ENCODE results near the gene TGFB2. TPM values are rescaled to one million over a fixed set of nuclear protein-coding genes. Genes with fewer than 3 reads are reported as not detected.

TGFB2 gene
- total RNA-seq, 1 donor from 2014 or later: 61.8 TPM

DNA sequence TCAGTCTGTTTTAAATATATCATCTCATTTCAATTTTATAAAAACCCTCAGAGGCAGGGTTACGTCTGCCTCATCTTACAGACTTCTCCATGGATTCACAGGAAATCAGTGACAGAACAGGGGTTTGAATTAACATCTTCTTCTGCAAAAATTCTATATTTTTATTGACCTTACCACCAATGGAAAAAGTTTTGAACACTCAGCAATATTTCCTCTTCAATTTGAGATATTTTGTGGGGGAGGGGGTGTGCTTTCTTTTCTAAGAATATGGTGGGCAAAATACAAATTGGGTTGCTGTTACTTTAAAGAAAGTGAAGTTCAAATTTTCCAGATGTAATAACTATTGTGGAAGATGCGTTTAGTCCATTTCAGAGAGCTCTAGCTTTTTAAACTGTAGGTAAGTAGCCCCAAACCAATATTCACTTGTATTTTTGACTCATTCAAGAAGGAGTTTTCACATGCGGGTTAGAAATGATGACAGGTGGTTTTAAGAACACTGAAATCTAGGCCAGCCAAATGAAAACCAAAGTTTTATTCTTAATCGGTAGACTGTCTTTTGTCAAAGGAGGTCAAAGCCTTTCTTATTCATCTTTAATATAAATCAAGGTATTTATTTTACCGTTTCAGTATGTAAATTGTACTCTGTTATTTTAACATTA lies 17.4 kb downstream of the TGFB2 start:
- no peak for DNase-seq

DNA sequence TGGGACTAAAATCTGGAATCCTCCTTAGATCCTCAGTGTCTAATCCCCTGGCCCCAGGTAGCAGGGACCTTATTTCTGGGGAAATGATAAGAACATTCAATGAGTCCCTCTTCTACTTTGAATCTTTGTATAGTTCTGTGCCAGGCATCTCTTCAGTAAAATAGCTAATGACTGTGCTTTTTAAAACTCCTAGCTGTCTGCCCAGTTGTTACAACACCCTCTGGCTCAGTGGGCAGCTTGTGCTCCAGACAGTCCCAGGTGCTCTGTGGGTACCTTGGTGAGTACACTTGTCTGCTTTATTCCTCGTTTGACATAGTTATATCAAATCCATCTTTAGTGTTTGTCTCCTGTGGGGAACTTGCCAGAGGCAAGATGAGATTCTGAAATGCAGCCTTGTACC lies 18.0 kb downstream of the TGFB2 start:
- DNase-seq: no peak

DNA sequence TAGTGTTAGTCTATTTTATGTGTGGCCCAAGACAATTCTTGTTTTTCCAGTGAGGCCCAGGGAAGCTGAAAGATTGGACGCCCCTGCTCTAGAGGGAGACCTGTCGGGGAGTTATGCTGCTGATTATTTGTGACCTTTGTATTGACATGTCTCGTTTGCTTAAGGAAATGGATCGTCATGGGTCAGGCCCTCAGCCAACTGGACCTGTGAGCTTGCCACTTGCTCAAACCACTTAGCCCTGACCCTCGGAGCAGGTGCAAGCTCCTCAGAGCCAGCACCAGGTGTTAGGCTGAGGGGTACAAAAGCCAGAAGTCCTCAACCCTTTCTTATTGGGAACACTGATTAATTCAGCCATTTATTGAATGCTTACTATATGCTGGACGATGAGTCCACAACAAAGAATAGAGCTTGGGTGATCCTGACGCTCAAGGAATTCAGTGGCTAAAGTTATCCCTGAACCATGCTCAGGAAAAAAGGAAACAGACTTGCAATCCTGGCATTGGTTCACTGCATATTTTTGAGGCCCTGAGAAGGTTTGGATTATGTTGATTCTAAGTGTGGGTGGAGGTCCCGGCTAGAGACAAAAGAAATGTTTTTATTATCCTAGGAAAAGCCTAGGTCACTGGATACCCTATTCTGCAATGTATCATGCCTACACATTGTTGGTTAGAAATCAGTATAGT lies 19.0 kb downstream of the TGFB2 start:
- no peak for DNase-seq

DNA sequence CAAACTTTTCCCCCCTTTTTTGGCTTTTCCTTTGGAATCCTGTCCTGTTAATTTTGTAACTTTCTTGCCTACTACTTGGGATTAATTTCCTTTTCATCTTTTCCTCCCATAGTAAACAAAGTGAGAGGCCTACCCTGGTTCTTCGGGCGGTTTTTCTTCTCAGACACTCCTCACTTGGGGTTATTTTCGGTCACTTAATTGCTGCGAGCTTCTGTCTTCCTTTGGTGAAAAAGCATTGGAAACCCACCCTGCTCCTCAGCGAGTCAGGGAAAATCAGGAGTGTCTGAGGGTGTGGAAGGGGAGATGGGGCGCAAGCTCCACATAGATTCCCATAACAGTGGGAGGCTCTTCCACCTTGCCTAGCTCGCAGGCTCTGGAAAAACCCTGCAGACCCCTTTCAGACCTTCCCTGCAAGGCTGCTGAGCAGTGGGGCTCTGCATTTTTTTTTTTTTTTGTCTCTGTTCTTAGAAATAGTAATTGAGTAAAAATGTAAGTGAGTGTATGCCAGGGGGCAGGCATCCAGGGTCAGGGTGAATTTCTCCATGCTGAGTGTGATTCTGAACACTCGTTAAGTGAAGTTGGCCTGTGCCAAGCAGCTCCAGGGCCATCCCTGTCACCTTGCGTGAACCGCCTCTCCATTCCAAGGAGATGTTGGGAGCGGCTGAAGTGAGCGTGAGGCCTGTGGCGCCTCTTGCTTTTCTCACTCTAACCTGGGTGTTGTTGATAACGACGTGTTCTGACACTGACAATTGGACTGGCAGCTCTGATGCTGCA lies 20.3 kb downstream of the TGFB2 start:
- no peak for DNase-seq

DNA sequence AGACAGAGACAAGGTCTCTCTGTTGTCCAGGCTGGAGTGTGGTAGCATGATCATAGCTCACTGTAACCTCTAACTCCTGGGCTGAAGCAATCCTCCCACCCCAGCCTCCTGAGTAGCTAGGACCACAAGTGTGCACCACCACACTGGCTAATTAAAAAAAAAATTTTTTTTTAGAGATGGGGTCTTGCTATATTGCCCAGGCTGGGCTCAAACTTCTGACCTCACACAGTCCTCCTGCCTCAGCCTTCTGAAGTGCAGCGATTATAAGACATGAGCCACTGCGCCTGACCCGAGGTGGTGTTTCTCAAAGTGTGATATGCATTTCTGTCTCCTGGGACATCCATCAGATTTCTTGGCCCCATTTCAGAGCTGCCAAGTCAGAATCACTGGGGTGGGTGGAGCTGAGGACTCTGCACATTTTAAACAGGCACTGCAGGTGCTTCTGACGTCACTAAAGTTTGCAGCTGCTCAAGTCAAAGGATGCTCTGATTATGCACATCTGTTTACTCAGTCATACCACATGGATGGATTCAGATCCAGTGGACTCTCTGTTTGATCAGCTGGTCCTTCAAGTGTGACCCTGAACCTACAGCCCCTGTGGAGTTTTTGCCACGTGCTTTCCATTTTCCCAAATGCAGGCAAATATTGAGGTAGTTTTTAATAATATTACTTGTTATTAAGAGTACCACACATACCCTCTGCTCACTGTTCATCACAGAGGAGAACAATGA lies 21.4 kb downstream of the TGFB2 start:
- no peak for DNase-seq

DNA sequence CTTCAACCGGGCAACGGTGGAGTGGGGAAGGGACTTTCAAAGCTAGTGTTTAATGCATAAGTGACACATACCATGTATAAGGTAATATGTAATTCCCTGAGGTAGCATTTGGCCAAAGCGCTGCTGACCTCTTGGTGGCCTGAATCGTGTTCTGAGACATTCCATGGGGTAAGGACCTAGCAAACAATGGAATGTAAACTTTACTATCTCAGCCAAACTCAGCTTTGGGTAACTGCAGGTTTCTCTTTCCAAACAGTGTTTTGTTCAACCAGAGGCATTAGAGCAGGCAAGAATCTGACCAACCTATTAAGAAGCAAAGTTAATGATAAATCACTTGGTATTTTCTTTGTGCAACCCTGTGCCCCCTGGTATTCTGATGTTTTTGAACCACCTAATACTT lies 22.0 kb downstream of the TGFB2 start:
- no peak for DNase-seq

DNA sequence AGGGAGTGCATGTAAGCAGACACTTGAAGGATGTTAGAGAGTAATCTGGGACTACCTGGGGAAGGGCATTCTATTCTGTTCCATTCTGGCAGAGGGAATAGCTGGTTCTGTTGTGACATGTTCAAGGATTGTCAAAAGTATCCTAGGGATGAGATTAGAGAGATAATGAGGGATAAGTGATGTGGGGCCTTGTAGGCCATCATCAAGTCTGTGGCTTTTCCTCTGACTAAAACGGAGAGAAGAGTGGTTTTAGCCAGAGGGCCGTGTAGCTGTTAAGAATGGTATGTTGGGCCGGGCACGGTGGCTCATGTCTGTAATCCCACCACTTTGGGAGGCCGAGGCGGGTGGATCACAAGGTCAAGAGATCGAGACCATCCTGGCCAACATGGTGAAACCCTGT lies 23.6 kb downstream of the TGFB2 start:
- DNase-seq: no peak

DNA sequence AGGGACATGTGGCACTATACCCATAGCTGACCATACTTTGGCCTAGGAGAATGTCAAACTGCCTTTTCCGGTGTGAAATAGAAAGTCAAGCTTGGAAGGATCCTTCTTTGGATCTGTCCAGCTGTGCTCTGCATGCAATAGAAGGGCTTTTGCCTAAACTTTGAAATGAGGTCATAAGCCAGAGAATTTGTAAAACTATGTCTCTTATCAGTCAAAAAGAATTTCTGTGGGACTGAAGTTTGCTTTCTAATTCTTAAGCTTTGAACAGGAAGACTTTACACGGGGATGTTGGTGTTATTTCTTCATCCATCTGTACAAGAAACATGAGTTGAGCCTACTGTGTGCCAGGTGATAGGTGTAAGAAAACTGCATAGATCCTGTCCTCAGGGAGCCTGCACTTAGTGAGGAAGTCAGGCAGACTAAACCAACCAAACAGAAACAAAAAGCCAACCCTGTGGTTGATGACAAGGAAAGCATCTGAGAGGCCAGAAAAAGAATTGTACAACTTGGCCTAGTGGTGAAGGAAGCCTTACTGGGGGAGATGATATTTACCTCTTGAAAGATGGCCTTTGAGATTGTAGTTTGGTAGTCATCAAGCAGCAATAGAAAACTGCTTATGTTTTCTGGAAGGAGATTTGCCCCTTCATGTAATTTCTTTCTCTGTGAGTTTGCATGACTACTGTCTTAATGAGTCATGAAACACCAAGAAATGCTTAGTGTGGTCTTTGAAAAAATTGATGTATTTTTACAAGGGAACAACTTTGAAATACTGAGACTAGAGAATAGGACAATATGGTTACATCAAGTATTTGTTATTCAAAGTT lies 24.8 kb downstream of the TGFB2 start:
- no peak for DNase-seq

DNA sequence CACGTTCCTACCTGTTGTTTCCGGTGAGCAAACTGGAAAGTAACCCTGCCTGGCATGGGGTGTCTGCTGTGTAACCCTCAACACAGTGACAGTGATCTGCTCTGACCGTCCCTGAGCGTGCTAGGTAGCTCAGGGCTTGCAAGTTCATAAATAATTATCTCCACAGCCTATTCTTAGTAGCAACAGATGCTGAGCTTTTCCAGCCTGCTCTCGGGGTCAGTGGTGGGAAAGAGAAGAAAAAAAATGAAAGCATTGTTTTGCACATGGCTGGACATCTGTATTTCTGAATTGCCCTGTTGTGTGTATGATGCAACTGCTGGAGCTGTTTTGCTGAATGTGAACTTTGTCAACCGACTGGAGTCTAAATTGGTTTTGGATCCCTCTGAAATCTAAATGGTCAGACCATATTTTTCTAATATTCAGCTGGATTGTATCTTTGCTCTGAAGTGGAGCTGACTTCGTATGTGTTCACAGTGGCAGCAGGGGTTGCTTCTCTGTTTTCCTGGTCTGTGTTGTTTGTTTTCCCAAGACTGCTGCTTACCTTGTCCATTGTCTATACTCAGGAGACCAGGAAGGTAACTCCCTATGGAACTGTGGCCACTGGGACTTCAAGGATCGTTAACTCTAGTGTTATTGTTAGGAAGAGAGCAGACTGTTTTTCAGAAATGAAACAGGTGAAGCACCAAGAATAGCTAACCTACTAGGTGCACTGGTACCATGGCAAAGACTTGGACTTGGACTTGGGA lies 27.0 kb downstream of the TGFB2 start:
- DNase-seq: no peak

DNA sequence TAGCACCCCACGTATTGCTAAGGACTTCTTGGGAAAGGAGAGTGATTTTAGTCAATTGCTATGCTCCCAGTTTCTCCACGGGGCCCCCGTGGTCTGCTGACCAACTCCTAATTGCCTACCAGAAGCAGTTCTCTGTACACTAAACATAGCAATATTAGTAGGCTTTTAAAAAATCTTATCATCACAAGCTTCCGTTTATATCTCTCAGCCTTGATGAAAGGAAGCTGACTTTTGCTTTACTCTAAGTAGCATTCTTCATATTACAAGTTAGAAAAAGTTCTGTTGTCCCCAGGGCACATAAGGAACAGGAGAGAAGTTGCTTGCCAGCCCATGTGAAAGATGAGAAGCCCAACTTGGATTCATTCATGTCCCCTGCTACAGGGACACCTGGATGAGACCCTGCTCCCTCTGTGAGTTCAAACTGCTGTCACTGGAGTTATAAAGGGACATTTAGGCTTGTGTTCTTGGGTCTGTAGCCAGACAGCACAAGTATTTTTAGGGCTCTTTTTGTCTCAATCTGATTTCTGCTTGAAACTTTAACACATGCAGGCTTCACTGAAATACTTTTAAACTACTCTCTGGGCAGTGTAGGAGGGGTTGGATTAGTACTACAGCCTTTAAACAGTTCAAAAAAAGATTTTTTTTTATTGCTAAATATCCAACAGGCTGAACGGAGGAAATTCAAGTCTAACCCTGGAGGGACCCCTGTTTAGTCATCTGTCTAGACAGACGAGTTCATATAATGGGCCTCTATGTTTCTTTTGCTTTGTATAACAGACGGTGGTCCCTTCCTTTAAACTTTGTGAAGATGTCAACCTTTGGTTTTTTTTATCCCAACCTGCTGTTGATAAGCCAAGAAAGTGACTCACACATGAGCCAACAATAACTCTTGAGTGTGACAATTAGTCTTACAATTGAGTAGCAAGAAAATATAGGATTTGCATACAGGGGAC lies 29.5 kb downstream of the TGFB2 start:
- no peak for DNase-seq

DNA sequence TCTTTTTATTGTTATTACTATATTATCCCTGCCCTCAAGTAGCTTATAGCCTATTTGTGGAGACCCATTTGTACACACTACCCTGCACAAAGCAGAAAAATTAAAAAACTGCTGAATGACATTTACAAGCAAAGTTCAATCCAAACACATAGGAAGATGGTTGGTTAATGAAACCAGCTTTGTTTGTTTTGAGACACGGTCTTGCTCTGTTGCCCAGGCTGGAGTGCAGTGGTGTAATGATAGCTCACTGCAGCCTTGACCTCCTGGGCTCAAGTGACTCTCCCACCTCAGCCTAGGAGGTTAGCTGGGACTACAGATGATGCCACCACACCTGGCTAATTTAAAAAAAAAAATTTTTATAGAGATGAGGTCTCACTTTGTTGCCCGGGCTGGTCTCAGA lies 31.6 kb downstream of the TGFB2 start:
- no peak for DNase-seq

DNA sequence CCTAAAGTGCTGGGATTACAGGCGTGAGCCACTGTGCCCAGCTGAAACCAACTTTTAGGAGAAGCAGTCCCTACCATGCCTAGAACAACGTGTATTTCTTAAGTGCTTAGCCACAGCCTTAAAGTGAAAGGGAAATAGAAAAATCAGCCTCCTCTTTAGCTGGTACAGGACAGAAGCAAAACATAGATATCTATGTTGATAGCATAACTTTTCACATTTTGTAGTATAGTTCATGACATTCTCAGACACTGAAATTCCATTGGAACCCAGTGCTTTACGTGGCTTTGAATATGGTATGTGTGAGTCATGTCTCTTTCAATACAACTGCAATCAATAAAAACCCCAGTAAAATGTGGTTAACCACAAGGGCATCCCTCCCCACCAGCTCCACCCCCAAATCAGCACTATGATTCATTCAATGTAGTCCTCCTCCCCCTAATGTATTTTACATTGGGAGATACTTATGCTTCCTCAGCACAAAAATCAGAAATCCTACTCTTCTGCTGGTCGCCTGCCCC lies 32.1 kb downstream of the TGFB2 start:
- DNase-seq: no peak

DNA sequence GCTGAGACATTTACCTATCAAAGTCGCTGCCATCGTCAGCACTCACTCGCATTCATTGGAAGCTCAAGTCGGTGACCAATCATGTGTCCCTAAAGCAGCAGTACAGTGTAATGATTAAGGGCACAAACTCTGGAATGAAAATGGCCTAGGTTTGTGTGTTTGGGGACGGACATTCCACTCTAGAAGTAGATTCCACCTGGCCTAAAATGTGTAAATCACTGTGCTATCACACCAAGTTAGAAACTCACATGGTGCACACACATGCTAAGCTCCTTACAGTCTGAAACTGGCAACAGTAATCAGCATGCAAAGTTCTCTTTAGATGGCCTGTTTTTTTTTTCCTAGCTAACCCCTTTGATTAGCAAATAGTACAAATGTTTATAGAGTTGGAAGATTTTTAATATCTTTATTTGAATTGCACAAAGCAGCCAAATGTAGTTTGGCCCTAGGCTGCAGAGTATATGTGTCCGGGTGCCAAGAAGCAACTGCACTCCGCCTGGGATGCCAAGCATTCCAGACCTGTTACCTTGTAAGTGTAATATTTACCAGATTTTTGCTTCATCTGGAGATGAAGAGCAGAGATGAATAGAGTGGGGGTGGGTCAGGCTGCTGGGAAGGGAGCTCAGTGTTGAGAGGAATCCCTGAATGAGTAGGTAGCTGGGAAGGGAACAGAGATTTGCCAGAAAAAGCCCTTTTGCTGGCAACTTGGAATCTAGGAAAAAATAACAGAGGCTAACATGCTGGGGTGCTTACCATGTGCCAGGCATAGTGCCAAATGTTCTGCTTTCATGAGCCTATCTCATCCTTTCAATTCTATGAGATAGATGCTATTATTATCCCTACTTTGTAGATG lies 35.2 kb downstream of the TGFB2 start:
- DNase-seq: no peak

DNA sequence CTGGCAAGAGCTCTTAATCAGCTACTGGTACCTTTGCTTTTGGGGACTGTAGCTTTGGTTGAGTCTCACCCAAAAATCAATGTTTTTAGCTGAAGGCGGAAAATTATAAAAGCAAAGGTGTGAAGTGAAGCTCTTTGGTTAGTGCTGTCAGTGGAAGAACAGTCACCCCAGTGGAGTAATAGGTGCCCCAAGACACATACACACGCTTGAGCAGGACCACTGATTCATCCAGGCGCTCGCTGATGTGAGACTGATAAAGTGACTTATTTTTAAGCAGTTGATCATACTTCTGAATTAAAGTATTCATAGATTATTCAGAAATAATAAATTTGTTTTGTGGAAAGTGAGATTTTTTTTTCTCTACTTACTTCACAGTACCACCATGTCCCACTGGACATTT lies 37.1 kb downstream of the TGFB2 start:
- DNase-seq: no peak

DNA sequence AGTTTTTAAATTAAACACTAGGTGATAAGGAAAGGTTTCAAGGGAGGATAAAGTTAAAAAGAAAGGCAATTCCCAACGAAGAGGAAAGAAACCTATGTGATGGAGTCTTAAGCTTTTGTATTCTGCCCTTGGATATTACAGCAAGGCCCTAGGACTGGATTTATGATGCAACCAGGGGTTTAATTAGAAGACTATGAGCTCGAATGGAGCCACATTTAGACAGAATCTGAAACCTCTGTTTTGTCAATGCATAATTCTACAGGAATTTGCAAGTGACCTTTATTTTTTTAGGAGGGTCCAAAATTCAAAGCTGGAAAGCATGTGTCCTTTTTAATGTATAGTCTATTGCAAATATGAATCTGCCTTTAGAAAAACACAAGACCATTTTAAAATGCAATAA lies 37.9 kb downstream of the TGFB2 start:
- DNase-seq: no peak

DNA sequence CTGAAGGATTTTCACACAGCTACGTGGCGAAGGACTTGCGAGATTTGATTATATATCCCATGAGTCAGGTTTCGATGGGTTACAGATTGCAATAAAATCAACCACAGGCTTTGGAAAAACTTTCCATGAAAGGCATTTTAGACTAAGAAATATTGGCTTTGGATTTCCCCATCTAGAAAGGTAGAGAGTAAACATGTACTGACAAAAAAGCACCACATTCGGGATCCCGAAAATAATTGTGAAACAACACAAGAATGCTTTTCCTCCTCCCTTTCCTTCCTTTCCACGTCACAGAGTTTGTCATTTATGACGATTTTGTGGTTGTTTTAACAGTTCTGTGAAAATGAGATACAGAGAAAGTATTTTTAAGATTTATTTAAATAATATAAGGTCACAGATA lies 38.5 kb downstream of the TGFB2 start:
- no peak for DNase-seq

DNA sequence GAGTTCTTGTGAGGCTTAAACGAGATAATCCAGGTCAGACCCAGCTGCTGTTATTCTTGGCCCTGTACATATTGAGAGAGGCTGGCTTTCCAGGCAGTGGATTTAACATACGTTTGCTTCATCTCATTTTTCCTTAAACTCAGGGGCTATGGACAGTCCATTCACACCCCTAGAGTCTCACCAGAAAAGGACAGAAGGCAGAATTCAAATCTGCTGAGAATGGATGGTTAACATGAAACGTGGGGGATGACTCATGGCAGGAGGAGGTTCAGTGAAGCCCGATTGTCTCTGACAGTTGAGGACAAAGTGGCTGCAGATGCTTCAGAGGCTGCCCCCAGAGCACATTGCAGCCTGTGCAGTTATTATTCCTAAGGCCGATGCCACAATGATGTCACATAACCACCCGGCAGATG lies 39.5 kb downstream of the TGFB2 start:
- no peak for DNase-seq

DNA sequence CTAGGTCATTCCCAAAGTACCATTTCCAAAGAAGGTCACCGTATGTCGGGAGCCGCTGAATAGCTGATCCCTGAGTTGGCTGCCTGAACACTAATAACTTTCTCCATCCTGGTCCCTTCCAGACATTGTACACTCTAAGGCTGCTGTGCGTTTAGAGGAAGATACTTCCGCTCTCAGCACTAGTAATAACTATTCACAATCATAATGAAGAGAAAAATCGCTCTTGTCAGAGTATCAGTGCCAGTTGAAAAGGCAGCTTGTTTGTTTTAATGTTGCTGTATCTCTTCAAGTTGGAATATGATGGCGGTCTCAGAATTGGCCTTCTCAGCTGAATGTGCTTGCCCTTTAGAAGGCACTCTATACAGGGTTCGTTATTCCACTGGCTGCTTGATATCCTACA lies 43.5 kb downstream of the TGFB2 start:
- DNase-seq: no peak

DNA sequence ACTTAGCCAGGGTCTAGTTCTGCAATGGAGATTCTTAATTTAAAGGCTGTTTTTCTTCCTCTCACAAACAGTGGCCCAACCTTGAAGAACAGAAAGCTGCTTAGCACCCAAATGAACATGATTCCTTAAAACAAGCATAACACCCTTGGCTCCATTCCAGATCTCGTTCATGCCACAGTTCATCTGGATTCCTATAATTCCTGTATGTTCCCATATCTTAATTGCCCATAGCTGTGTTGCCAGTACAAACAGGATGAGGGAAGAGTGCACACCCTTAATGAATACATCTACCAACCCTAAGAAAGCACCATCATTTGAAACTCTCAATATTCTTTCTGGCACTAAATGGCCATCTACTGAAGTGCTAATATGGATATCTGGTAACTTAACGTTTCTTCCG lies 45.5 kb downstream of the TGFB2 start:
- DNase-seq: no peak

Measured in occipital lobe (tissue), 2 donors.